IPS-20b (cell line): ENCODE data around the gene ADAMTS13.
"Not testable (repeated sequence)": the region's sequence is repeated elsewhere in the genome, so short reads cannot be mapped to it uniquely, and the experiment has no call there.

Experiments
- H3K27ac ChIP-seq: one replicate; pipeline ENCODE4 v1.5.1; 2013; ENCODE audit warnings: low read length
- H3K27me3 ChIP-seq: 2 replicates; pipeline ENCODE4 v1.6.1; 2013; ENCODE audit warnings: mild to moderate bottlenecking, low read length, inconsistent platforms; ENCODE audit not compliant: insufficient read depth
- H3K36me3 ChIP-seq: 2 replicates; pipeline ENCODE4 v1.6.1; 2013; ENCODE audit warnings: low read depth, mild to moderate bottlenecking, inconsistent platforms, low read length, moderate library complexity; ENCODE audit not compliant: insufficient read depth
- H3K4me1 ChIP-seq: 2 replicates; pipeline ENCODE4 v1.6.1; 2013; ENCODE audit warnings: mild to moderate bottlenecking, control low read depth, inconsistent platforms, low read length, moderate library complexity; ENCODE audit not compliant: insufficient read depth
- H3K4me3 ChIP-seq: 2 replicates; pipeline ENCODE4 v1.5.1; 2013; ENCODE audit warnings: mild to moderate bottlenecking, low read length, inconsistent platforms
- H3K9ac ChIP-seq: 2 replicates; pipeline ENCODE4 v1.6.1; 2013; ENCODE audit warnings: low read depth, mild to moderate bottlenecking, inconsistent platforms, low read length, moderate library complexity
- H3K9me3 ChIP-seq: 2 replicates; pipeline ENCODE4 v1.6.1; 2013; ENCODE audit warnings: mild to moderate bottlenecking, low read depth, low read length, inconsistent platforms; ENCODE audit not compliant: insufficient read depth

ADAMTS13 gene

DNA sequence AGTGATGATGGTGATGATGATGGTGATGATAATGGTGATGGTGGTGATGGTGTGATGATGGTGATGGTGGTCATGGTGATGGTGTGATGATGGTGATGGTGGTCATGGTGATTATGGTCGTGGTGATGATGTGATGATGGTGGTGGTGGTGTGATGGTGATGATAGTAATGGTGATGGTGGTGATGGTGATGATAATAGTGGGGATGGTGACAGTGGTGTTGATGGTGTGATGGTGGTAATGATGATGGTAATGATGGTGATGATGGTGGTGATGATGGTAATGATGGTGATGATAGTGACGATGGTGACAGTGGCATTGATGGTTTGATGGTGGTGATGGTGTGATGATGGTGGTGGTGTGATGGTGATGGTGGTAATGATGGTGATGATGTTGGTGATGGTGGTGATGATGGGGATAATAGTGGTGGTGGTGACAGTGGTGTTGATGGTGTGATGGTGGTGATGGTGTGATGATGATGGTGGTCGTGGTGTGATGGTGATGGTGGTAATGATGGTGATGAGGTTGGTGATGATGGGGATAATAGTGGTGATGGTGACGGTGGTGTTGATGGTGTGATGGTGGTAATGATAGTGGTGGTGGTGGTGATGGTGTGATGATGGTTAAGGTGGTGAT, 39.5 kb upstream of the ADAMTS13 start:
- no peaks in the 10 kb centered on the region for H3K36me3 ChIP-seq
- no peaks in the 10 kb centered on the region for H3K4me1 ChIP-seq
- H3K9me3 ChIP-seq, result no peaks in the 10 kb centered on the region
- no peak overlapping the region for H3K4me3 ChIP-seq
- no peaks in the 10 kb centered on the region; the same call in 1 of the 2 replicates for H3K27me3 ChIP-seq
- H3K9ac ChIP-seq, result no peak overlapping the region
- no peak overlapping the region for H3K27ac ChIP-seq

DNA sequence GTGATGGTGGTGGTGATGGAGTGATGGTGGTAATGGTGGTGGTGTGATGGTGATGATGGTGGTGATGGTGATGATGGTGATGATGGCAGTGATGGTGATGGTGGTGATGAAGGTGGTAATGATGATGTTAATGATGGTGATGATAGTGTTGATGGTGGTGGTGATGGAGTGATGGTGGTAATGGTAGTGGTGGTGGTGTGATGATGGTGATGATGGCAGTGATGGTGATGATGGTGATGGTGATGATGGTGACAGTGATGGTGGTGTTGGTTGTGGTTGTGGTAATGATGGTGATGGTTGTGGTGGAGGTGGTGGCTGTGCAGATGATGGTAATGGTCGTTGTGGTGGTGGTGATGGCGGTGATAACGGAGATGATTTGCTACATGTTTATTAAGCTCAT, 38.7 kb upstream of the ADAMTS13 start:
- Histone ChIP-seq H3K4me1 (no peaks in the 10 kb centered on the region), H3K9me3 (no peaks in the 10 kb centered on the region), H3K36me3 (no peaks in the 10 kb centered on the region), H3K9ac (no peak overlapping the region), H3K27ac (no peak overlapping the region), H3K4me3 (no peak overlapping the region), H3K27me3 (no peaks in the 10 kb centered on the region)

DNA sequence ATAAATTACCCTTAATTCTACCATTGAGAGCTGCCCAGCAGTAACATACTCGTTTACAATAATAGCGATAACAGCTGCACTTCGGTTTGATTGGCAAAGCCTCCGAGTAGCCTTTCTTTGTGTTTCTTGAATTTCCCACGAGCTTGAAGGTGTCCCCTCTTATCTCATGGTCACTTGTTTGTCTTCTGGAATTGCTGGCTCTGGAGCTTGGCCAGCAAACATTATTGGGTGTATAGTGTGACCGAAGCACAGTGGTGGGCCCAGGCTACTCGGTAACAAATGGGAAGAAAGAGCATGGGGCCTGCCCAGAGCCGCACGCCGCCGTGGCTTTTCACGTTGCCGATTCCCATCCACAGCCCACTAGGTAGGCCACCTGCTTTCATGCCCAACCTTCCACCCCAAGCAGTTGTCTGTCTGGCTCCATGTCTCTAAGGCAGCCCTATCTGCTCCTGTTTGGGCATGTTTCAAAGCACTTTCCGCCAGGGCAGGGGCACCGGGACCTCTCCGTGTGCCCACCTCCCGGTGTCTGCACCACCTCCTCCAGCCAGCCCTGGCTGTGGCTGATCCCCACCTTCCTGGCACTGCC, 37.3 kb upstream of the ADAMTS13 start:
- Histone ChIP-seq H3K9ac (no peak overlapping the region), H3K4me3 (no peak overlapping the region), H3K4me1 (no peaks in the 10 kb centered on the region), H3K9me3 (no peaks in the 10 kb centered on the region), H3K36me3 (no peaks in the 10 kb centered on the region), H3K27ac (no peak overlapping the region), H3K27me3 (no peaks in the 10 kb centered on the region)

DNA sequence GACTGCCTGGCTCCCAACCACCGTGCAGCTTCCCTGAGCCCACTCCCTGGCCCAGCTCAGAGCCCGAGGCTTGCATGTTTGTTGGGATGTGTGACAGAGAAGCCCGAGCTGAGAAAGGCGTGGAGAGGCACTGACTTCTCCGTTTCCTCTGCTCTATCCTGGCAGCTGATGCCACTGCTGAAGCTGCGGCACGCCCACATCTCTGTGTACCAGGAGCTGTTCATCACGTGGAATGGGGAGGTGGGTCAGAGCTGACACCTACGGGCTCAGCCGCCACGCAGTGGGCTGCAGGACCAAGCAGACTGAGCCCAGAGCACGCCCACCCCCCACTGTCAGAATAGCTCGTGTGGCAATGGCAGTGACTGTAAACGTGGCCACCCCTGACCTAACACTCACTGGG, 36.7 kb upstream of the ADAMTS13 start:
- Histone ChIP-seq H3K9ac (no peak overlapping the region), H3K4me3 (no peak overlapping the region), H3K4me1 (no peaks in the 10 kb centered on the region), H3K9me3 (no peaks in the 10 kb centered on the region), H3K36me3 (no peaks in the 10 kb centered on the region), H3K27ac (no peak overlapping the region), H3K27me3 (no peaks in the 10 kb centered on the region)

DNA sequence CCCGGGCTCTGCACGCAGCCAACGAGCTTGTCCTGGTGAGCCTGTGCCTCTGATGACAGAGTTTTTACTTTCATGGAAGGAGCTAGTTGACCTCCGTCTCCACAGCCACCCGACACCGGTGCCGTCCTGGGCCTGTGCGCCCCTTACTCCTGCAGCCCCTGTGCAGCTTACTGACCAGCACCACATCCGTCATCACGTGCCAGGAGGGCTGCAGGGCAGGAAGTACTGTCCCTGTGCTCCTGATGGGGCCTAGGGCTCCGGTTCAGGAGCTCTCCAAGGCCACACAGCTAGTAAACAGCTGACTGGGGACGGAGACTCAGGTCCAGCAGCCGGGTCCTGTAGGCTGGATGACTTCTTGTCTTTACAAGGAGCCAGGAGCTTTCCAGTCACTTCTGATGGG, 35.8 kb upstream of the ADAMTS13 start:
- no peaks in the 10 kb centered on the region for H3K27me3 ChIP-seq

DNA sequence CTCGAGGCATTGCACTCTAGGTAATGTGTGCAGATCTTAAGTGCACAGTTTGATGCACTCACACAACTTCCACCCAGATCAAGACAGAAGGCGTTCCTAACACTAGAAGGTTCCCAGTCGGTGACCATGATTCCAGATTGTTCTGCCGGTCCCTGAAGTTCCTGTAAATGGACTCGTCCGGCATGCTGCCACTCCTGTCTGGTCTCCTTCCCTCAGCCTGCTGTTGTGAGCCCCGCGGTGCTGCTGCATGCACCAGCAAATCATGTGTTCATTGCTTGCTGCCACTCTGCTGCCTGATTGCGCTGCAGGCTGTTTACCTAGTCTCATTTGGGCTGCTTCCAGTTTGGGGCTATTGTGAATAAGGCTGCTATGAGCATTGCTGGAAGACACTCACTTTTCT, 34.5 kb upstream of the ADAMTS13 start:
- Histone ChIP-seq H3K4me3 (no peak overlapping the region), H3K9ac (no peak overlapping the region), H3K9me3 (no peaks in the 10 kb centered on the region), H3K4me1 (no peaks in the 10 kb centered on the region), H3K36me3 (no peaks in the 10 kb centered on the region), H3K27me3 (no peaks in the 10 kb centered on the region), H3K27ac (no peak overlapping the region)

More for the DNA sequence above, 35.8 kb upstream of the ADAMTS13 start:
- no peaks in the 10 kb centered on the region for H3K9me3 ChIP-seq
- no peaks in the 10 kb centered on the region for H3K36me3 ChIP-seq
- no peak overlapping the region for H3K4me3 ChIP-seq
- H3K9ac ChIP-seq, result no peak overlapping the region
- no peak overlapping the region for H3K27ac ChIP-seq
- no peaks in the 10 kb centered on the region for H3K4me1 ChIP-seq

DNA sequence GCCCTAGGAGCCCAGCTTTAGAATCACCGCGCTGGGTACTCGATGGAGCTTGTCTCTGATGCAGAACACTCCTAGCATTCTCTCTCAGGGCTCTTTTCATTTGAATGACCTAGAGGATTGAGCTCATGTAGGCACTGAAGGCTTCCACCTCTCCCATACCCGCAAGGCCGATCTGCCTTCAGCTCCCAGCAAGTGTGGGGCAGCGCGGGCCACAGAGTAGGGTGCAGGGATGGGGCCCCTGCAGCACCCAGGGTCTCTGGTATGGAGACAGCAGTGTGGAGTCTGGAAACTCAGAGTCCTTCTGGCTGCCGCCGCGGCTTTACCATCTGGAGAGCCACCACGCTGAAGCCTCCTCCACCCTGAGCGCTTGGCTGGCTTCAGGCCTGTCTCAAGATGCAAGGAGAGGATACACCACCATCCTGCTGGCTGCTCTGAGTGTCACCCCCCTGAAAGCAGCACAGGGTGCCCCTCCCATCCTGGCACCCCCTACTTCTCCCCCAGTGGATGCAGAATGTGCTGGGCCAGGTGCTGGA, 33.1 kb upstream of the ADAMTS13 start:
- no peaks in the 10 kb centered on the region for H3K27me3 ChIP-seq
- no peaks in the 10 kb centered on the region for H3K9me3 ChIP-seq
- H3K4me3 ChIP-seq, result no peak overlapping the region
- no peak overlapping the region for H3K9ac ChIP-seq
- no peak overlapping the region for H3K27ac ChIP-seq
- H3K4me1 ChIP-seq, result no peaks in the 10 kb centered on the region
- H3K36me3 ChIP-seq, result no peaks in the 10 kb centered on the region

DNA sequence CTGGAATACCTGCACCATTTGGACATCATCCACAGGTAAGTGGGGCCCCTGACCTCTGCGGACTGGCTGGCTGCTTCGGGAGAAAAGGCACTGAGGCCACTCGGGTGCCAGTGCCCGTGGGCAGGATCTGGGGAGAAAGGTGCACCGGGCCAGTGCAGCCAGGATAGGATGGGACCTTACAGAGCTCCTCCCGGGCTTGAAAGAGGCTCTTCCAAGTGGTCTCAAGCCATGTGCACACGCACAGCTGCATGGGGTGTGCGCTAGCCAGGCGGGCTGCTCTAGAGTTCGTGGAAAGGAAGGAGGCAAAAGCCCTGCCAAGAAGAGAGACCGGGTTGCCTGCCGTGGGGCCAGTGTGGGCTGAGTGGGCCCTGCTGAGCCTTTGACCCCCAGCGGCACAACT, 32.6 kb upstream of the ADAMTS13 start:
- H3K27ac ChIP-seq, result no peak overlapping the region
- H3K9ac ChIP-seq, result no peak overlapping the region
- H3K4me3 ChIP-seq, result no peak overlapping the region
- H3K36me3 ChIP-seq, result no peaks in the 10 kb centered on the region
- H3K9me3 ChIP-seq, result no peaks in the 10 kb centered on the region
- H3K27me3 ChIP-seq, result no peaks in the 10 kb centered on the region
- H3K4me1 ChIP-seq, result no peaks in the 10 kb centered on the region

DNA sequence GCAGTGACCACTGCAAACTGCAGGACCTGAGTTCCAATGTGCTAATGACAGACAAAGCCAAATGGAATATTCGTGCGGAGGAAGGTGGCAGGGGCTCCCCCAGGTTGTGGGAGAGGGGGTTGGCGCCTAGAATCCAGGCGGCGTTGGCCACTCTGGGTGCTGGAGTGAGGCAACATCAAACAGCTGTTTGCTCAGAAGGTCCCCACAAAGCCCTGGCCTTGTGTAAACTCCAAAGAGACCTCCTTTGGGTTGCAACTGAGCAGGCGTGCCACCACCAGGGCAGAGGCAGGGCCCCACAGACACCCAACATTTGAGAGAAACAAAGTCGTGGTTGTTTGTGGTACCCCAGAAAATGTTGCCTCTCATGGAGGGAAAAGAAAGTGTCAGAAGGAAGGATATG, 31.5 kb upstream of the ADAMTS13 start:
- H3K27ac ChIP-seq, result no peak overlapping the region

DNA sequence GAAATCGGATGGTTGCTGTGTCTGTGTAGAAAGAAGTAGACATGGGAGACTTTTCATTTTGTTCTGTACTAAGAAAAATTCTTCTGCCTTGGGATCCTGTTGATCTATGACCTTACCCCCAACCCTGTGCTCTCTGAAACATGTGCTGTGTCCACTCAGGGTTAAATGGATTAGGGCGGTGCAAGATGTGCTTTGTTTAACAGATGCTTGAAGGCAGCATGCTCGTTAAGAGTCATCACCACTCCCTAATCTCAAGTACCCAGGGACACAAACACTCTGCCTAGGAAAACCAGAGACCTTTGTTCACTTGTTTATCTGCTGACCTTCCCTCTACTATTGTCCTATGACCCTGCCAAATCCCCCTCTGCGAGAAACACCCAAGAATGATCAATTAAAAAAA, 30.7 kb upstream of the ADAMTS13 start:
- H3K4me1 ChIP-seq, H3K27me3 ChIP-seq, H3K36me3 ChIP-seq, H3K4me3 ChIP-seq, H3K9ac ChIP-seq, H3K9me3 ChIP-seq, H3K27ac ChIP-seq: not testable (repeated sequence)

More for the DNA sequence above, 31.5 kb upstream of the ADAMTS13 start:
- H3K4me1 ChIP-seq, result no peaks in the 10 kb centered on the region
- no peak overlapping the region for H3K9ac ChIP-seq
- no peaks in the 10 kb centered on the region for H3K9me3 ChIP-seq
- no peaks in the 10 kb centered on the region; the same call in 1 of the 2 replicates for H3K27me3 ChIP-seq
- H3K36me3 ChIP-seq, result no peaks in the 10 kb centered on the region
- H3K4me3 ChIP-seq, result no peak overlapping the region

DNA sequence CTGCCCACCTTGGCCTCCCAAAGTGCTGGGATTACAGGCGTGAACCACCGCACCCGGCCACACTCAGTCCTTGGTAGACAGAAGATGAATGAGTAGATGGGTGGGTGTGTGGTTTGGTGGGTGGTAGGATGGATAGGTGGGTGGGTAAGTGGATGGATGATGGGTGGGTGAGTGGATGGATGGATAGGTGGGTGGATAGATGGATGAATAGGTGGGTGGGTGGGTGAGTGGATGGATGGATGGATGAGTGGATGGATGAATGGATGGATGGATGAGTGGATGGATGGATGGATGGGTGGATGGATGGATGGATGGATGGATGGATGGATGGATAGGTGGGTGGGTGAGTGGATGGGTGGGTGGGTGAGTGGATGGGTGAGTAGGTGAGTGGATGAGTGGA, 29.9 kb upstream of the ADAMTS13 start:
- H3K27me3 ChIP-seq, H3K9ac ChIP-seq, H3K4me1 ChIP-seq, H3K27ac ChIP-seq, H3K4me3 ChIP-seq, H3K9me3 ChIP-seq, H3K36me3 ChIP-seq: not testable (repeated sequence)

DNA sequence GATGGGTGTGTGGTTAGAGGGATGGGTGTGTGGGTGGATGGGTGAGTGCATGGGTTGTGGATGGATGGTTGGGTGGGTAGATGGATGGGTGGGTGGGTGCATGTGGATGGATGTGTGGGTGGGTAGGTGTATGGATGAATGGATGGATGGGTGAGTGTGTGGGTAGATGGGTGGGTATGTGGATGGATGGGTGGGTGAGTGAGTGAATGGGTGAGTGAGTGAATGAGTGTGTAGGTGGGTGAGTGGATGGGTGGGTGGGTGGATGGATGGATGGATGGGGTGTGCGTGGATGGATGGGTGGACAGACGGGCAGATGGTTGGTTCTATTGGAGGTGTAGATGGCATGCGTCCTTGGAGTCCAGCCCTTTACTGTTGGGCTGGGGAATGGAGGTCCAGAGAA, 28.8 kb upstream of the ADAMTS13 start:
- Histone ChIP-seq H3K9ac (no peak overlapping the region), H3K36me3 (no peaks in the 10 kb centered on the region), H3K4me3 (no peak overlapping the region), H3K9me3 (no peaks in the 10 kb centered on the region), H3K27me3 (peaks cover 6% of the 10 kb centered on the region; the same call in 1 of the 2 replicates), H3K4me1 (no peaks in the 10 kb centered on the region), H3K27ac (no peak overlapping the region)
